ENCODE measurements around the gene ADGRE2.
"Not testable (repeated sequence)": the region's sequence is repeated elsewhere in the genome, so short reads cannot be mapped to it uniquely, and the experiment has no call there.

DNA sequence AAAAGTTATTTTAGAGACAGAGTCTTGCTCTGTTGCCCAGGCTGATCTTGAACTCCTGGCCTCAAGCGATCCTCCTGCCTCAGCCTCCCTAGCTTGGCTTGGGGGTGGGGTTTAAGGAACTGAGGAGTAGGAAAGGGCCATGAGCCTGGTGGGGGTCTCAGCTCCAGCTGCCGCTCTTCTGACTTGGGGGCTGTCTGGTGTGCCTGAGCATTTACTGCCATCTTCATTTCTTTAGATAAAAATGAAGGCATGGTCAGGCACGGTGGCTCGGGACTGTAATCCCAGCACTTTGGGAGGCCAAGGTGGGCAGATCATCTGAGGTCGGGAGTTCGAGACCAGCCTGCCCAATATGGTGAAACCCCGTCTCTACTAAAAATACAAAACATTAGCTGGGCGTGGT lies 3.0 kb downstream of the ADGRE2 start:
- TF ChIP-seq, protein P1, sequence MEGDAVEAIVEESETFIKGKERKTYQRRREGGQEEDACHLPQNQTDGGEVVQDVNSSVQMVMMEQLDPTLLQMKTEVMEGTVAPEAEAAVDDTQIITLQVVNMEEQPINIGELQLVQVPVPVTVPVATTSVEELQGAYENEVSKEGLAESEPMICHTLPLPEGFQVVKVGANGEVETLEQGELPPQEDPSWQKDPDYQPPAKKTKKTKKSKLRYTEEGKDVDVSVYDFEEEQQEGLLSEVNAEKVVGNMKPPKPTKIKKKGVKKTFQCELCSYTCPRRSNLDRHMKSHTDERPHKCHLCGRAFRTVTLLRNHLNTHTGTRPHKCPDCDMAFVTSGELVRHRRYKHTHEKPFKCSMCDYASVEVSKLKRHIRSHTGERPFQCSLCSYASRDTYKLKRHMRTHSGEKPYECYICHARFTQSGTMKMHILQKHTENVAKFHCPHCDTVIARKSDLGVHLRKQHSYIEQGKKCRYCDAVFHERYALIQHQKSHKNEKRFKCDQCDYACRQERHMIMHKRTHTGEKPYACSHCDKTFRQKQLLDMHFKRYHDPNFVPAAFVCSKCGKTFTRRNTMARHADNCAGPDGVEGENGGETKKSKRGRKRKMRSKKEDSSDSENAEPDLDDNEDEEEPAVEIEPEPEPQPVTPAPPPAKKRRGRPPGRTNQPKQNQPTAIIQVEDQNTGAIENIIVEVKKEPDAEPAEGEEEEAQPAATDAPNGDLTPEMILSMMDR (IDR thresholded peaks at IDR 0.05), result not testable (repeated sequence)
- TF ChIP-seq POLR2A, EP300 (IDR thresholded peaks at IDR 0.05): not testable (repeated sequence)

Data from suprapubic skin (tissue), 3 donors.